ENCODE data around the gene HAGHL. TPM values are rescaled to one million over a fixed set of nuclear protein-coding genes. Genes with fewer than 3 reads are reported as not detected.

HAGHL gene
- total RNA-seq, 1 experiment from 2014 or later, result 4.9 TPM

- no peak for DNase-seq (ENCODE audit: low read depth)
Measured at GRCh38 chr16:707062-707538, 19.8 kb upstream of the HAGHL start.

DNA sequence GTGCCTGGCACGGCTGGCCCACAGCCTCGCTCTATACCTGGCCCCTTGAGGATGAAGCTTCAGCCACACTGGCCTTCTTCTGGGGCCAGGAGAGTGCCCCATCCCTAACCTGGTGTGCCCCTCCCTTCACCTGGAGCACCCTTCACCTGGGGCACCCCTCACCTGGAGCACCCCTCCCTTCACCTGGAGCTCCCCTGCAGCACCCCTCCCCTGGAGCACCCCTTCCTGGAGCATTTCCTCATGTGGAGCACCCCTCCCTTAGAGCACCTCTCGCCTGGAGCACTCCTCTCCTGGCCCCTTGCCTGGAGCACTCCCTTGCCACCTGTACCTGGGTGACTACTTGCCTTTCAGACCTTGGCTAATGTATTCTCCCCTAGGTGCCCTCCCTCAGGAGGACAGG is 18.9 kb upstream of the HAGHL start:
- no peak for DNase-seq (ENCODE audit: low read depth)

DNA sequence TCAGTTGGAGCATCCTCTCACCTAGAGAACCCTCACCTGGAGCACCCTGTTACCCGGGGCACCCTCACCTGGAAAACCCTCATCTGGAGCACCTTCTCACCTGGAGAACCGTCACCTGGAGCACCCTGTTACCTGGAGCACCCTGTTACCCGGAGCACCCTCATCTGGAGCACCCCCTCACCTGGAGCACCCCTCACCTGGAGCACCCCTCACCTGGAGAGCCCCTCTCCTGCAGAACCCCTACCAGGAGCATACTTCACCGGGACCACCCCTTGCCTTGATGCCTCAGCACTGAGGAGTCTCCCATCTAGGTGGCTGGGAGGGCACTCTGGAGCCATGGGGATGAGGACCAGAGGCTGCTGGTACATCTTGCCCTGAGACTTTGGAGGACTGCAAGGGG is 17.9 kb upstream of the HAGHL start:
- no peak for DNase-seq (ENCODE audit: low read depth)

DNA sequence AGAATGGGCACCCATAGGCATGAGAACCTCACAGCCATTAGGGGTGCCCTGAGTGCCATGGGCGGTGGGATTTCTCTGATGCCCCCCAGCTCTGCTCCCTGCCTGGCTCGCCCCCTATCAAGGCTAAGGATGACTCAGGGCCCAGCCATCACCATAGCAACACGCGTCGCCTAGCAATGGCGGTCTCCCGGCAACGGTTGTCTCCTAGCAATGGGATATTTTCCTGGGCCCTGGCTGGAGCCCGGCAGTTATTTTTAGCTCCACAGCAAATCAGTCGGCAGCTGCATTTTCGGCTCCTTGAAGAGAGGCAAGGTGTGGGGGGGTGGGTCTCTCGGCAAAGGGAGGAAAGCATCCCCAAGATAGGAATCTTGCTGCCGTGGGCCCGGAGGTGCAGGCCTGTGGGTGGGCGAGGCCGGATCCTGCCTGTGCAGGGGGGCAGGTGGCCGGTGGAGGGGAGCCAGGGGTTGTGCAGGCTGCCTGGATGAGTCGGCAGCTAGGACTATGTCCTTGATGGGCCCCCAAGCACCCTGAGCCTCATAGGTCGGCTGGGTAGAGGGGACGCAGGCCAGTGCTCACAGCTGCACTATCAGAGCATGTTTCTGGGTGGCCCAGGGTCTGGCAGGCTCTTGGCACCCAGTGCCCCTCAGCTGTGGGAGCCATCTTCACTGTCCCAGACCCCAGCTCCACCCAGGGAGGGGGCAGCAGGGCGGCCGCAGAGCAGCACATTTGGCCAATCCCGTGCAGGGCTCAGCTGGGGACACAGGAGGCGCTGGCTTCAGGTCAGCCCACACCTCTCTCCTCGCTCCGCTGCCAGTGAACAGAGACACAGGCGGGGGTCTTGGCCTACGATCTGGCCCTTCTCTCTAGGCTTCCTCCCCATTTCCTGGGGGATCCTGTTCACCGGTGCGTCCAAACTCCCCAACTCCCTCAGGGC is 17.1 kb upstream of the HAGHL start:
- DNase-seq (ENCODE audit: low read depth), result peak; percentile 89

GRCh38 chr16:710500-711075 is 16.3 kb upstream of the HAGHL start:
- no peak for DNase-seq (ENCODE audit: low read depth)

- no peak for DNase-seq (ENCODE audit: low read depth)
Measured at GRCh38 chr16:711084-711483, 15.8 kb upstream of the HAGHL start.

GRCh38 chr16:711548-712320 is 15.2 kb upstream of the HAGHL start:
- DNase-seq (ENCODE audit: low read depth), result peak; percentile 66

- peak; percentile 99 for DNase-seq (ENCODE audit: low read depth)
Measured at GRCh38 chr16:712740-713250, 14.1 kb upstream of the HAGHL start.

DNA sequence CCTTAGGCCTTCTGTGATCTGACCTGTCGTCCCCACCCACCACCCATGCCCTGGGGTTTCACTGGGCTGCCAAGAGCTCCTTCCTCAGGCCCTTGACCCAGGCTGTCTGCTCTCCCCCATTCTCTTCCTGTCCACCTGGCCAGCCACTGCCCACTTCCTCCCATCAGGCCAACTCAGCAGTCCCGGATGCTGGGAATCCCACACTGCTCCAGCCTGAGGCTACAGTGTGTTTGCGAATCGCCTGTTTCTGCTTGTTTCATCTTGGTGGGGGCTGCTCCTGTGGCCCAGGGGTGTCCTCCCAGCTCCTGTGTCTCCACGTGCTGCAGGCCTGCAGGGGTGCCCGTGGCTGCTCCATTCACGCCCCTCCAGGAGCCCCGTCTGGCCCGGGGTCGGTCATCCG is 12.8 kb upstream of the HAGHL start:
- peak; percentile 87 for DNase-seq (ENCODE audit: low read depth)

GRCh38 chr16:714558-715476 is 12.1 kb upstream of the HAGHL start, which contains the start of gene METRN:
Gene METRN (plus strand): TSS chr16:715118. CDS start chr16:715290, 172 bp downstream.
- peak; percentile 87 for DNase-seq (ENCODE audit: low read depth)

DNA sequence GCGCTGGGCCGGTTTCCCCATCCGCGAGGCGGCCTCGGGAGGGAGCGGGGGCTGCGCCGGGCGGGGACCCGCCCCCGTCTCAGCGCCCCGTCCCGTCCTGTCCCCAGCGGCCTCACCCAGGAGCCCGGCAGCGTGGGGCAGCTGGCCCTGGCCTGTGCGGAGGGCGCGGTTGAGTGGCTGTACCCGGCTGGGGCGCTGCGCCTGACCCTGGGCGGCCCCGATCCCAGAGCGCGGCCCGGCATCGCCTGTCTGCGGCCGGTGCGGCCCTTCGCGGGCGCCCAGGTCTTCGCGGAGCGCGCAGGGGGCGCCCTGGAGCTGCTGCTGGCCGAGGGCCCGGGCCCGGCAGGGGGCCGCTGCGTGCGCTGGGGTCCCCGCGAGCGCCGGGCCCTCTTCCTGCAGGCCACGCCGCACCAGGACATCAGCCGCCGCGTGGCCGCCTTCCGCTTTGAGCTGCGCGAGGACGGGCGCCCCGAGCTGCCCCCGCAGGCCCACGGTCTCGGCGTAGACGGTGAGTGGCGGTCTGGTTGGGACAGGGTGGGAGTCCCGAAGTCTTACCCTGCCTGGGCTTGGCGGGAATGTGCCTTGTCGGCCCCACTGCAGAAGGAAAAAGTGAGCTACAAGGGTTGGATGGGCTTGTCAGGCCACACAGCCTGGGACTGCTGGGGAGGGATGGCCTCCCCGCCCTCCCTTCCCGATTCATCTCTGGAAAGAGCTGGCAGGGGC is 11.3 kb upstream of the HAGHL start:
- no peak for DNase-seq (ENCODE audit: low read depth)

DNA sequence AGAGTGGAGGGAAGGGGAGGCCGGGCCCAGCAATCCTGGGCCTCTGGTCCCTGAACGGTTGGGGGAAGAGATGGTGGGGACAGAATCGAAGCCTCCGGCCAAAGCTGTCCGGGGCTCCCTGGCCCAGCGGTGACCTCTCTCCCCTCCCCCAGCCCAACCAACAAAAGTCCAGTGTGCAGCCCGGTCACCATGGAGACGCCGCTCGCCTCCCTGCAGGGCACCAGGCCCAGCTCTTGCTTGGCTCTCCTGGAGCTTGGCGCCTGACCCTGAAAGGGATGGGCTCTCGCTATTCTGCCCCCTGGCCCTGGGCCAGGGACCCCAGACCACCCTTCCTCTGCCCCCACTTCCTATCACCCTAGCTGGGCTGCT is 10.7 kb upstream of the HAGHL start:
- DNase-seq (ENCODE audit: low read depth), result peak; percentile 87

DNA sequence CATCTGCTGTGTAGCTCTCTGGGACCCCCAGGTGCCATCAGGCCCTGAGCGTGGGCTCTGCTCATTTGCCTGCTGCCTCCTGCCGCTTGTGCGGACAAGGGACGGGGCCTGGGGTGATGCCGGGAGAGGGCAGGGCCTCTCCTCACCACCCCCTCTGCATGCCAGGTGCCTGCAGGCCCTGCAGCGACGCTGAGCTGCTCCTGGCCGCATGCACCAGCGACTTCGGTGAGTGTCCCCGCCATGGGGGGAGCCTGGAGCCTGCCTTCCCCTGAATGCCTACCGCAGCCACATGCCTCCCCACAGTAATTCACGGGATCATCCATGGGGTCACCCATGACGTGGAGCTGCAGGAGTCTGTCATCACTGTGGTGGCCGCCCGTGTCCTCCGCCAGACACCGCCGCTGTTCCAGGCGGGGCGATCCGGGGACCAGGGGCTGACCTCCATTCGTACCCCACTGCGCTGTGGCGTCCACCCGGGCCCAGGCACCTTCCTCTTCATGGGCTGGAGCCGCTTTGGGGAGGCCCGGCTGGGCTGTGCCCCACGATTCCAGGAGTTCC is 10.1 kb upstream of the HAGHL start:
- DNase-seq (ENCODE audit: low read depth), result no peak

DNA sequence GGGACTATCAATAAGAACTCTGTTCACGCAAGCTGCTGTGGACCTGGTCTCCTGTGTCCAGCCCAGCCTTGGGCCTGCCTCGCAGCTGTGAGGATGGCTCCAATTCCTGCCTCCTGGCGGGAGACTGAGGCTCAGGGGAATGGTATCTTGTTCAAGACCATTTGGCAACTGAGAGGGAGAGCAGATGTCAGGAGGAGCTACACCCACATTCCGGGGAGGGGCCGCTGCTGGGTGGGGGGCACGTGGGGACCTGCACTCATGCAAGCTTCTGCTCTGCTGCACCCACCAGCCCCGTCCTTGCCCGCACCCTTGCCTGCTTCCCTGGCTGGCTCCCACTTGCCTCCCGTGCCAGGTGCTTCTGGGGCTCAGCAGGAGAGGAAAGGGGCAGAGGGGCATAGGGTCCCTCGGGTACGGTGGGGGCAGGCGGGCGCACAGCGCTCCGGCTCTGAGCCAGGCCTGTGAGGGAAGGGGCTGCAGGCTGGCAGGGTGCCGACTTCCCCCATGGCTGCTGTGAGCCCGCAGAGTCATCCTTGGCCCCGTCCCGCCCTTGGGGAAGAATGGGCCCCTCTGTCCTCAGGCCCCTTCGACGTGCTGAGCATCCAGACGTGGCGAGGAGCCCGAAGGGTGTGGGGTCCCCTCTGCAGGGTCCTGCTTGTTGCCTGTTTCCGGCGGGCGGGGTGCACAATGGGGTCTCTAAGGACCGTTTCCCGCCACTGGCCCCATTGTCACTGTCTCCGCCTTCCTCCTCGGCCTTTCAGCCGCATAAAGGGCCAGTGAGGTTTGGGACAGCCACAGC is 9.3 kb upstream of the HAGHL start:
- no peak for DNase-seq (ENCODE audit: low read depth)

- no peak for DNase-seq (ENCODE audit: low read depth)
Measured at GRCh38 chr16:718389-718788, 8.5 kb upstream of the HAGHL start.

DNA sequence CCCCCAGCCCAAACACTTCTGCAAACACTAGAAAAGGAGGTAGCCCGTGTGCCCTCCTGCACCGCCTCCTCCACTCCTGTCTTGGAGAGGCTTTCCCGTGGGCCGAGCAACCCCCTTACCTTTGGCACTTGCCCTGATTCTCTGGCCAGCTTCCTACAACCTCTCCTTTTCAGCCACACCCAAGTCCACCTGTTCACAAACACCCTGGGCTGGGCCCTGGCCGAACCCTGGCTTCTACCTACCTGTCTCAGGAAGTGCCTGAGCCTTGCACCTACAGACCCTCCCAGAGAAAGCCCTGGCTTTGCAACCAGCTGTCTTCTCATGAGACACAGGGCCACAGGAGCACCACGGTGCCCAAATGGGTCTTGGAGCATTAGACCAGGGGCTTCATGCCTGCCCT is 8.0 kb upstream of the HAGHL start:
- DNase-seq (ENCODE audit: low read depth), result no peak

DNA sequence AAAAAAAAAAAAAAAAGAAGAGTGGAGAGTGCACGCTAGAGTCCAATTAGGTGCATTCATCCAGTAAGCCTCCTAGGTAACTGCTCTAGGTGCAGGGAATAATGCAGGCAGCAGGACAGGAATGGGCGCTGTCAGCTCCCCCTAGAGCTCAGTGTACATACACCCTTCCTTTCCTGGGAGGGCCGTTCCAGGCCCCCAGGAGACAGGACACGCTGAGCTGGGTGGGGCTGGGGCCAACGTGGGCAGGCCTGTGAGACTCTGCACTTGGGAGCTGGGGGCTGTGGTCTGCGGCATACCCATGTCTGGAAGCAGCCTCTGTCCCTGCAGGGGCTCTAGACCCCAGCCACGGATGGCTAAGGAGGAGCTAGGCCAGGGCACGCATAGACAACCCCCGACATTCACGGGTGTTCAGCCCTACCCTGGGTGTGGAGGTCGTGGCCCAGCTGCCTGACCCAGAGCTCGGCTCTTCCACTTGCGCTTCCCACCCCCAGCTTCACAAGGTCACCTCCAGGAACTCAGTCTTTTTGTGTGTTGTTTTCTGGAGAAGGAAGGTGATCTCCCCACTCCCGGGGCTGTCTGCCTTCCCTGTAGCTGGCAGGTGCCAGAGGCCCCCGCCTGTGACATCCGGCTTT is 7.0 kb upstream of the HAGHL start:
- DNase-seq (ENCODE audit: low read depth), result peak; percentile 66

DNA sequence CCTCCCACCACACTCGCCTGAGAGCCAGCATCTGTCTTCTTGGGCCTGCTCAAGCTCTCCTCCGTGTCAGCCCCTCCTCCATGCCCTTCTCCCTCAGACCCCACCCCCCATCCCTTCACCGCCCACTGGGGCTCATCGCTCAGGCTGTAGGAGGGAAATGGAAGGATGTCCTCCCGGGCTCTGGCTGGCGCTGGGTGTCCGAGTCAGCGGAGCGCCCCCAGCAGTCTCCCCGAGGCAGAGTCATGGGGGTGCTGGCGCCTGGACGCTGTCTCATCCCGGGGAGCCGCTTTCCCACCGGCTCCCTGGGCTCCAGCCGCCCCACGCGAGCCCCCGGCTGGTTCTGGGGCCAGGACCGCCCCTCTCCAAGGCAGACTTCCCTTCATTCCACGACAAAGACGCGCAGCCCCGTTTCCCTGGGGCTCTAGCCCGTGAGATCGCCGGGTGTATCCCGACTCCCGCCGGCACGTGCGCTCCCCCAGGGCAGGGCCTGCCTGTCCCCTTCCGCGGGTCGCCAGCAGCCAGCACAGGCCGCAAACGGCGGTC is 6.4 kb upstream of the HAGHL start:
- peak; percentile 83 for DNase-seq (ENCODE audit: low read depth)

All from M059J (cell line).